ENCODE measurements around the gene THOC2.
"Not testable (repeated sequence)": the region's sequence is repeated elsewhere in the genome, so short reads cannot be mapped to it uniquely, and the experiment has no call there.

Gene THOC2

GRCh38 chrX:123574027-123574426 is 158.8 kb downstream of the THOC2 start:
- not testable (repeated sequence) for DNase-seq (ENCODE audit: low spot score)

GRCh38 chrX:123570011-123570590 is 162.8 kb downstream of the THOC2 start:
- no peak for DNase-seq (ENCODE audit: low spot score)

GRCh38 chrX:123563167-123563566 is 169.7 kb downstream of the THOC2 start:
- no peak for DNase-seq (ENCODE audit: low spot score)

GRCh38 chrX:123562342-123563146 is 170.3 kb downstream of the THOC2 start:
- DNase-seq (ENCODE audit: low spot score): no peak

GRCh38 chrX:123561439-123562215 is 171.2 kb downstream of the THOC2 start:
- no peak for DNase-seq (ENCODE audit: low spot score)

- DNase-seq (ENCODE audit: low spot score): no peak
Measured at GRCh38 chrX:123550829-123551228, 182.0 kb downstream of the THOC2 start.

Data from hematopoietic multipotent progenitor cell treated with erythropoietin and hydrocortisone succinate and interleukin-3 and kit ligand, for 15 days (in vitro differentiated cells).